CMK (cell line): ENCODE measurements around the gene KMT5B.

Experiments used
- DNase-seq: peaks from one replicate; pipeline ENCODE4 v3.0.0-alpha.2; 2010; ENCODE audit warnings: low read depth

Gene KMT5B

GRCh38 chr11:68179847-68180246 is 33.2 kb downstream of the KMT5B start:
- DNase-seq: no peak

- DNase-seq: no peak
These were observed 35.2 kb downstream of the KMT5B start for GRCh38 chr11:68177877-68178276.

GRCh38 chr11:68173926-68174325 is 39.2 kb downstream of the KMT5B start:
- no peak for DNase-seq

- no peak for DNase-seq
These were observed 43.7 kb downstream of the KMT5B start for GRCh38 chr11:68169442-68169841.

- no peak for DNase-seq
These were observed 44.4 kb downstream of the KMT5B start for GRCh38 chr11:68168694-68169093.

GRCh38 chr11:68167474-68167873 is 45.6 kb downstream of the KMT5B start:
- no peak for DNase-seq

GRCh38 chr11:68166969-68167368 is 46.1 kb downstream of the KMT5B start:
- DNase-seq: no peak

GRCh38 chr11:68165601-68166000 is 47.5 kb downstream of the KMT5B start:
- DNase-seq: no peak

GRCh38 chr11:68164437-68164836 is 48.7 kb downstream of the KMT5B start:
- no peak for DNase-seq

- no peak for DNase-seq
These were observed 49.4 kb downstream of the KMT5B start for GRCh38 chr11:68163691-68164090.

GRCh38 chr11:68160100-68160695 is 52.9 kb downstream of the KMT5B start:
- DNase-seq: no peak

- no peak for DNase-seq
These were observed 53.4 kb downstream of the KMT5B start for GRCh38 chr11:68159665-68160064.

GRCh38 chr11:68159161-68159560 is 53.9 kb downstream of the KMT5B start:
- DNase-seq: no peak

GRCh38 chr11:68158580-68158979 is 54.5 kb downstream of the KMT5B start:
- DNase-seq: no peak

GRCh38 chr11:68153742-68154141 is 59.4 kb downstream of the KMT5B start:
- DNase-seq: no peak

GRCh38 chr11:68150037-68150436 is 63.1 kb downstream of the KMT5B start:
- DNase-seq: no peak

- no peak for DNase-seq
These were observed 63.7 kb downstream of the KMT5B start for GRCh38 chr11:68149417-68149816.

GRCh38 chr11:68148879-68149278 is 64.2 kb downstream of the KMT5B start:
- DNase-seq: no peak

- DNase-seq: no peak
These were observed 64.9 kb downstream of the KMT5B start for GRCh38 chr11:68148071-68148805.

GRCh38 chr11:68146704-68147474 is 66.2 kb downstream of the KMT5B start:
- DNase-seq: peak; percentile 75

- no peak for DNase-seq
These were observed 67.0 kb downstream of the KMT5B start for GRCh38 chr11:68146010-68146540.

- no peak for DNase-seq
These were observed 67.8 kb downstream of the KMT5B start for GRCh38 chr11:68145120-68145866.
